ENCODE data around the gene CDH4. TPM values are rescaled to one million over a fixed set of nuclear protein-coding genes. Genes with fewer than 3 reads are reported as not detected.

The CDH4 gene
- total RNA-seq, 1 experiment from 2014 or later: not detected

DNA sequence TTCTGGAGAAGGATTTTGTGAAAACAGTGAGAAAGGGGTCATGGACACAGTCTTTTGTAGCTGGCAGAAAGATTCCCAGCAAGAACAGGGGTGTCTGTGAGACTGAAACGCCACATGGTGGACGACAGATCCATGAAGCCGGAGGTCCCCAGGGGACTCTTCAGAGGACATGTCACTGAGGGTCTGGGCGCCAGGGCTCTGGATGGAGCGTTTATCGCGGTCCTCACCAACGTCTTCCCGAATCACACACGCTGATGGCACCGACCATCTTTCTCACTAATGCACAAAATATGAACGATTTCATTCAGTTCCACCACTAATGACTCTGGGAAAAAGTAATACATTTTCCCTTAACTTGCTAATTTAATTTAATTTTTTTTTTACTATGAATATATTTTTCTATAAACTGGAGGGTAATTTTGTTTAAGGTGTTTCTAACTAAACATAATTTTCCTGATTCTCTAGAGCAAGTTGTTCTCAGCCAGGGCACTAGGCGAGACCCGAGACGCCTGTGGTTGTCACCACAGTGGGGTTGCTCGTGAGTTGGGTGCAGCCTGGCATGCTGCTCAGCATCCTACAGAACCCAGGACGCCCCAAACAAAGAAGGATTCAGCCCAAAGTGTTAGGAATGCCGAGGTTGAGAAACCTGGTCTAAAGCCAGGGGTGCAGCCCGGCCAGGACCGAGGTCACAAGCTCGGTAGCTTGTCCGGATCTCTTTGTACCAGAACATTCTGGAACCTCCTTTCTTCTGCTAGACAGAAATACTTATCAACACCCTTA, 507.4 kb downstream of the CDH4 start:
- POLR2A ChIA-PET: no interaction called here
- CTCF ChIA-PET: no interaction called here
- Histone ChIP-seq H3K4me3 (ENCODE audit: low read depth in 2 of 2, low read length in 2 of 2) (no peak overlapping the region), H3K36me3 (ENCODE audit: control insufficient read depth, insufficient read depth, low read length) (no peaks in the 10 kb centered on the region), H3K27ac (ENCODE audit: low read length) (no peak overlapping the region), H3K4me1 (ENCODE audit: control insufficient read depth, insufficient read depth, low read length) (no peaks in the 10 kb centered on the region), H3K9me3 (ENCODE audit: control insufficient read depth, insufficient read depth, low read depth, low read length) (no peaks in the 10 kb centered on the region), H3K27me3 (ENCODE audit: control insufficient read depth, insufficient read depth, low read length) (peaks cover 16% of the 10 kb centered on the region)
- no TSS peak for BruUV-seq (replicated peaks)
- TF ChIP-seq TCF7L2 (IDR thresholded peaks at IDR 0.05; ENCODE audit: low read depth, low read length) (no peak), POLR2AphosphoS5 (IDR thresholded peaks at IDR 0.05; ENCODE audit: low read depth, low read length) (no peak), SIN3A (IDR thresholded peaks at IDR 0.05; ENCODE audit: borderline replicate concordance, insufficient read depth, low read depth, low read length) (no peak)
- TF ChIP-seq, protein P1, sequence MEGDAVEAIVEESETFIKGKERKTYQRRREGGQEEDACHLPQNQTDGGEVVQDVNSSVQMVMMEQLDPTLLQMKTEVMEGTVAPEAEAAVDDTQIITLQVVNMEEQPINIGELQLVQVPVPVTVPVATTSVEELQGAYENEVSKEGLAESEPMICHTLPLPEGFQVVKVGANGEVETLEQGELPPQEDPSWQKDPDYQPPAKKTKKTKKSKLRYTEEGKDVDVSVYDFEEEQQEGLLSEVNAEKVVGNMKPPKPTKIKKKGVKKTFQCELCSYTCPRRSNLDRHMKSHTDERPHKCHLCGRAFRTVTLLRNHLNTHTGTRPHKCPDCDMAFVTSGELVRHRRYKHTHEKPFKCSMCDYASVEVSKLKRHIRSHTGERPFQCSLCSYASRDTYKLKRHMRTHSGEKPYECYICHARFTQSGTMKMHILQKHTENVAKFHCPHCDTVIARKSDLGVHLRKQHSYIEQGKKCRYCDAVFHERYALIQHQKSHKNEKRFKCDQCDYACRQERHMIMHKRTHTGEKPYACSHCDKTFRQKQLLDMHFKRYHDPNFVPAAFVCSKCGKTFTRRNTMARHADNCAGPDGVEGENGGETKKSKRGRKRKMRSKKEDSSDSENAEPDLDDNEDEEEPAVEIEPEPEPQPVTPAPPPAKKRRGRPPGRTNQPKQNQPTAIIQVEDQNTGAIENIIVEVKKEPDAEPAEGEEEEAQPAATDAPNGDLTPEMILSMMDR (IDR thresholded peaks at IDR 0.05): no peak
- no peak for DNase-seq (ENCODE audit: low read depth, low spot score)
- intact Hi-C loops (cut with micrococcal nuclease; ENCODE audit: unreplicated experiment): no loop called here
- ATAC-seq: no peak
- in situ Hi-C loops (cut with HindIII; ENCODE audit: low pct_unique_long_range_greater_than_20kb, low sequenced_read_pairs): no loop called here

DNA sequence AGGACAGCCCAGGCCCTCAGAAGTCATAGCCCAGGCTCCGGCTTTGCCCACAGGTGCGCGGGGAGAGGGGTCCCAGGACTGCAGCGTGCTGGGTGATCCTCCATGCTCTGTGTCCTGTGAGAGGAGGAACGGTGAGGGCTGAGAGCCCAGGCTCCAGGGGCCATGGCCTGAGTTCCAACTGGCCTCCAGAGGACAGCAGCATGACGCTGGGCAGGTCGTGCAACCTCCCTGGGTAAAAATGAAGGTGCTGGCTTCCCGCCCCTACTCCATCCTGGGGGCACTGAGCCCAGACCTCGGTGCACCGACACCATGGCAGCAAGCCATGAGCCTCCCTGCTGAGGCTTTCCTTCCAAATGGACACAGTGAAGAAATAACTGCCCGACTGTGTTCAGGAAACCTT, 508.3 kb downstream of the CDH4 start:
- no TSS peak for BruUV-seq (replicated peaks)
- POLR2A ChIA-PET: no interaction called here
- Histone ChIP-seq H3K36me3 (ENCODE audit: control insufficient read depth, insufficient read depth, low read length) (no peaks in the 10 kb centered on the region), H3K27me3 (ENCODE audit: control insufficient read depth, insufficient read depth, low read length) (peaks cover 16% of the 10 kb centered on the region), H3K9me3 (ENCODE audit: control insufficient read depth, insufficient read depth, low read depth, low read length) (no peaks in the 10 kb centered on the region), H3K4me3 (ENCODE audit: low read depth in 2 of 2, low read length in 2 of 2) (no peak overlapping the region), H3K27ac (ENCODE audit: low read length) (no peak overlapping the region), H3K4me1 (ENCODE audit: control insufficient read depth, insufficient read depth, low read length) (no peaks in the 10 kb centered on the region)
- in situ Hi-C loops (cut with HindIII; ENCODE audit: low pct_unique_long_range_greater_than_20kb, low sequenced_read_pairs) (no loop called here), intact Hi-C loops (cut with micrococcal nuclease; ENCODE audit: unreplicated experiment) (no loop called here)
- TF ChIP-seq SIN3A (IDR thresholded peaks at IDR 0.05; ENCODE audit: borderline replicate concordance, insufficient read depth, low read depth, low read length) (no peak), TCF7L2 (IDR thresholded peaks at IDR 0.05; ENCODE audit: low read depth, low read length) (no peak), POLR2AphosphoS5 (IDR thresholded peaks at IDR 0.05; ENCODE audit: low read depth, low read length) (no peak)
- TF ChIP-seq, protein P2, sequence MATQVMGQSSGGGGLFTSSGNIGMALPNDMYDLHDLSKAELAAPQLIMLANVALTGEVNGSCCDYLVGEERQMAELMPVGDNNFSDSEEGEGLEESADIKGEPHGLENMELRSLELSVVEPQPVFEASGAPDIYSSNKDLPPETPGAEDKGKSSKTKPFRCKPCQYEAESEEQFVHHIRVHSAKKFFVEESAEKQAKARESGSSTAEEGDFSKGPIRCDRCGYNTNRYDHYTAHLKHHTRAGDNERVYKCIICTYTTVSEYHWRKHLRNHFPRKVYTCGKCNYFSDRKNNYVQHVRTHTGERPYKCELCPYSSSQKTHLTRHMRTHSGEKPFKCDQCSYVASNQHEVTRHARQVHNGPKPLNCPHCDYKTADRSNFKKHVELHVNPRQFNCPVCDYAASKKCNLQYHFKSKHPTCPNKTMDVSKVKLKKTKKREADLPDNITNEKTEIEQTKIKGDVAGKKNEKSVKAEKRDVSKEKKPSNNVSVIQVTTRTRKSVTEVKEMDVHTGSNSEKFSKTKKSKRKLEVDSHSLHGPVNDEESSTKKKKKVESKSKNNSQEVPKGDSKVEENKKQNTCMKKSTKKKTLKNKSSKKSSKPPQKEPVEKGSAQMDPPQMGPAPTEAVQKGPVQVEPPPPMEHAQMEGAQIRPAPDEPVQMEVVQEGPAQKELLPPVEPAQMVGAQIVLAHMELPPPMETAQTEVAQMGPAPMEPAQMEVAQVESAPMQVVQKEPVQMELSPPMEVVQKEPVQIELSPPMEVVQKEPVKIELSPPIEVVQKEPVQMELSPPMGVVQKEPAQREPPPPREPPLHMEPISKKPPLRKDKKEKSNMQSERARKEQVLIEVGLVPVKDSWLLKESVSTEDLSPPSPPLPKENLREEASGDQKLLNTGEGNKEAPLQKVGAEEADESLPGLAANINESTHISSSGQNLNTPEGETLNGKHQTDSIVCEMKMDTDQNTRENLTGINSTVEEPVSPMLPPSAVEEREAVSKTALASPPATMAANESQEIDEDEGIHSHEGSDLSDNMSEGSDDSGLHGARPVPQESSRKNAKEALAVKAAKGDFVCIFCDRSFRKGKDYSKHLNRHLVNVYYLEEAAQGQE (IDR thresholded peaks at IDR 0.05; ENCODE audit: insufficient read depth in 1 of 2, low read depth in 2 of 2, low read length in 1 of 2): no peak
- TF ChIP-seq, protein P1 (IDR thresholded peaks at IDR 0.05): no peak
- CTCF ChIA-PET: no interaction called here
- no peak for ATAC-seq
- no peak for DNase-seq (ENCODE audit: low read depth, low spot score)
